Upper lobe of left lung (tissue), 6 donors: ENCODE results near the gene STARD9. TPM values are rescaled to one million over a fixed set of nuclear protein-coding genes. Genes with fewer than 3 reads are reported as not detected.

Source experiments
- ATAC-seq, 2 donors: fragments of 200-7000 bp; cut with Tn5 transposase; one replicate each; pipeline ENCODE4 v1.9.1; 2022; ENCODE audit warnings: mild to moderate bottlenecking in 2 of 2, moderate library complexity in 2 of 2; ENCODE audit not compliant: low FRiP score in 2 of 2
- DNase-seq, 2 donors: peaks; one replicate each; pipeline ENCODE4 v3.0.0-alpha.2; 2019 to 2020
- H3K27ac ChIP-seq, 4 donors: fragments of 200-600 bp; sonication (generic); one replicate each; pipeline ENCODE4 v1.5.1; 2016 to 2019
- H3K27me3 ChIP-seq, 4 donors: fragments of 200-600 bp; sonication (generic); one replicate each; pipeline ENCODE4 v1.5.1; 2017 to 2019
- H3K36me3 ChIP-seq, 4 donors: fragments of 200-600 bp; sonication (generic); one replicate each; pipeline ENCODE4 v1.5.1; 2016 to 2019
- H3K4me1 ChIP-seq, 4 donors: fragments of 200-600 bp; sonication (generic); one replicate each; pipeline ENCODE4 v1.5.1; 2018 to 2019
- H3K4me3 ChIP-seq, 4 donors: fragments of 200-600 bp; sonication (generic); one replicate each; pipeline ENCODE4 v1.5.1; 2017 to 2019; ENCODE audit warnings: mild to moderate bottlenecking in 2 of 4, moderate library complexity in 1 of 4
- H3K9me3 ChIP-seq, 4 donors: fragments of 200-600 bp; sonication (generic); one replicate each; pipeline ENCODE4 v1.5.1; 2018 to 2019
- EP300 ChIP-seq, 4 donors: sonication (generic); formaldehyde crosslinking; IDR thresholded peaks; one replicate each; pipeline ENCODE4 v1.5.1; 2017; ENCODE audit warnings: antibody characterized with exemption in 4 of 4, control low read depth in 2 of 4
- POLR2A ChIP-seq, 4 donors: fragments of 450-650 bp; IDR thresholded peaks; one replicate each; pipeline ENCODE4 v1.5.1; 2016 to 2017; ENCODE audit warnings: antibody characterized with exemption in 4 of 4, mild to moderate bottlenecking in 2 of 4
- POLR2AphosphoS5 ChIP-seq, 2 donors: sonication (generic); formaldehyde crosslinking; IDR thresholded peaks; one replicate each; pipeline ENCODE4 v1.5.1; 2017; ENCODE audit warnings: antibody characterized with exemption in 2 of 2
- WGBS, 2 donors: methylation state at CpG; one replicate each; pipeline ENCODE4 v1.1.5; 2017 to 2018; 5-methylcytosine and 5-hydroxymethylcytosine counted together
- total RNA-seq, 6 donors: library from RNA; depleted of rRNA in 4 of 6; stranded (reverse); fragments of >200 nt in 4 of 6; gene quantifications; one replicate each; pipeline versions ENCODE4 v1.1.0 to v1.2.1, GENCODE V29; 2016 to 2021
- TF ChIP-seq, protein P1 (sequence below), 6 experiments: fragments of 450-650 bp in 4 of 6; fragments of 200-600 bp in 2 of 6; sonication (generic) in 2 of 6; IDR thresholded peaks; one replicate each; pipeline ENCODE4 v1.5.1; 2016 to 2019; ENCODE audit warnings: antibody characterized with exemption in 6 of 6
- donor health status: DM: no; HTN: no; CAD: no; lungs with moderate emphysema.
- donor health status: DM: no; HTN: yes; CAD: no; lungs with severe emphysema.

Gene STARD9
- total RNA-seq, 6 donors from 2014 or later: 14.6 to 141 (median 28.8) TPM

DNA sequence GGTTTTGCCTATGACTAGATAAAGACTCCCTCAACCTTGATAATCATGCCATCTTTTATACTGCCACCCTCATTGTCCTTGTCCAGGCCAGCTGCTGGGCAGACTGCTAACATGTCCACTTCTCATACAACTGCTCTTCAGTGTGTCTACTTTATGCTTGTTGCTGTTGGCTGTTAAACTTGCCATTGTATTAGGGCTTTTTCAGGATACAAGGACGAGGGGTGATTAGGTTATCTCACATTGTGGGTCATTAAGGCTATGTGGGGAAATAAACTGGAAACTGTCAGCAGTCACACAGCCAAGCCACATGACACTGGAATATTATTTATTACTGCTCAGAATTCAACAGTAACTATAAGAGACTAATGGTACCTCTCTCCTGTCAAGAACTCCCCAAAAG lies 36.1 kb downstream of the STARD9 start:
- H3K36me3 ChIP-seq: no peaks in the 10 kb centered on the region
- DNase-seq: no peak
- peaks cover 17 to 33% (median 25%) of the 10 kb centered on the region in 4 donors for H3K4me1 ChIP-seq
- TF ChIP-seq POLR2A (IDR thresholded peaks at IDR 0.05) (no peak), POLR2AphosphoS5 (IDR thresholded peaks at IDR 0.05) (no peak), EP300 (IDR thresholded peaks at IDR 0.05) (no peak)
- TF ChIP-seq, protein P1, sequence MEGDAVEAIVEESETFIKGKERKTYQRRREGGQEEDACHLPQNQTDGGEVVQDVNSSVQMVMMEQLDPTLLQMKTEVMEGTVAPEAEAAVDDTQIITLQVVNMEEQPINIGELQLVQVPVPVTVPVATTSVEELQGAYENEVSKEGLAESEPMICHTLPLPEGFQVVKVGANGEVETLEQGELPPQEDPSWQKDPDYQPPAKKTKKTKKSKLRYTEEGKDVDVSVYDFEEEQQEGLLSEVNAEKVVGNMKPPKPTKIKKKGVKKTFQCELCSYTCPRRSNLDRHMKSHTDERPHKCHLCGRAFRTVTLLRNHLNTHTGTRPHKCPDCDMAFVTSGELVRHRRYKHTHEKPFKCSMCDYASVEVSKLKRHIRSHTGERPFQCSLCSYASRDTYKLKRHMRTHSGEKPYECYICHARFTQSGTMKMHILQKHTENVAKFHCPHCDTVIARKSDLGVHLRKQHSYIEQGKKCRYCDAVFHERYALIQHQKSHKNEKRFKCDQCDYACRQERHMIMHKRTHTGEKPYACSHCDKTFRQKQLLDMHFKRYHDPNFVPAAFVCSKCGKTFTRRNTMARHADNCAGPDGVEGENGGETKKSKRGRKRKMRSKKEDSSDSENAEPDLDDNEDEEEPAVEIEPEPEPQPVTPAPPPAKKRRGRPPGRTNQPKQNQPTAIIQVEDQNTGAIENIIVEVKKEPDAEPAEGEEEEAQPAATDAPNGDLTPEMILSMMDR (IDR thresholded peaks at IDR 0.05): no peak
- no peak overlapping the region for H3K4me3 ChIP-seq
- H3K9me3 ChIP-seq: no peaks in the 10 kb centered on the region
- WGBS, 2 donors: 46 to 65% methylated on average over 1 of the region's 1 CpG
- peak overlapping the region in 1 of 4 donors; percentile 36 for H3K27ac ChIP-seq
- ATAC-seq: no peak
- no peaks in the 10 kb centered on the region for H3K27me3 ChIP-seq

DNA sequence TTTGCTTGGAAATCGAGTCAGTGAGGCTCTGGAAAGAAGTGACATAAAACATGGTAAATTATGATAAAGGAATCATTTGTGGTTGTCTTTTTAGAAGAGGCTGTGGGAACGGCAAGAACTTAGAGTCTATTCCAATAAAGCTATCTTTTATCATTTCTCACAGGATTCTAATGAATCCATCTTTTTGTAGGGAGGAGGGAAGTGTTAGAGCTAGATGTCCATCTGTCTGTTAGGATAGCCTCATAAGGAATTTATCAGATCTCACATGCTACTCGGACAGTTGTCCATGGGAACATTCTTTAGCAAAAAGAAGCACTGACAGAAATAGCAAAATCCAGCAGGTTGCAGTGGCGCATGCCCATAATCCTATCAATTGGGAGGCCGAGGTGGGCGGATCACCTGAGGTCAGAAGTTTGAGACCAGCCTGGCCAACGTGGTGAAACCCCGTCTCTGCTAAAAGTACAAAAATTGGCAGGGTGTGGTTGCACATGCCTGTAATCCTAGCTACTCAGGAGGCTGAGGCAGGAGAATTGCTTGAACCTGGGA lies 37.0 kb downstream of the STARD9 start:
- peak overlapping the region in 1 of 4 donors; percentile 36 for H3K27ac ChIP-seq
- no peaks in the 10 kb centered on the region for H3K9me3 ChIP-seq
- ATAC-seq (no peak), DNase-seq (no peak)
- H3K27me3 ChIP-seq: no peaks in the 10 kb centered on the region
- WGBS, 2 donors: 80 to 81% methylated on average over 8 of the region's 8 CpGs
- peak in 1 of 2 donors; percentile 19 for TF ChIP-seq POLR2AphosphoS5 (IDR thresholded peaks at IDR 0.05)
- no peak for TF ChIP-seq EP300 (IDR thresholded peaks at IDR 0.05)
- H3K4me3 ChIP-seq: no peak overlapping the region
- H3K4me1 ChIP-seq: peaks cover 15 to 33% (median 24%) of the 10 kb centered on the region in 4 donors
- H3K36me3 ChIP-seq: no peaks in the 10 kb centered on the region

DNA sequence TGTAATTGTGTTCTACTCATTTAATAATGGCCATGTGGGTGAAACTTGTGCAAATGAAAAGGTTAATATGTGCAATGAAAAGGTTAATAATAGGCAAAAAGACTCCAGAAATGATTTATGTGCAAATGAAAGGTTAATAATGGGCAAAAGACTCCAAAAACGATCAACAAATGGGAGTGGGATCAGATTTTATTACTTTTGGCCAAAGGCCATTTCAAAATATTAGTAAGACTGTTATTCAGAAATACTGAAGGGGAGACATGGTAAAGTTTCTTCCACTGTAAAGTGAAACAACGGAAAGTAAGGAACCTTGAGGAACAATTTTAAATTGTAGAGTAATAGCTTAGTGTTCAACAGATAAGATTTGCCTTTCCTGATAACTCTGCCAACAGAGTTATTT lies 40.7 kb downstream of the STARD9 start:
- TF ChIP-seq POLR2A (IDR thresholded peaks at IDR 0.05) (no peak), EP300 (IDR thresholded peaks at IDR 0.05) (no peak), POLR2AphosphoS5 (IDR thresholded peaks at IDR 0.05) (no peak)
- TF ChIP-seq, protein P1 (IDR thresholded peaks at IDR 0.05): no peak
- no peaks in the 10 kb centered on the region for H3K27me3 ChIP-seq
- 34 to 35% methylated on average over 2 of the region's 2 CpGs for WGBS, 2 donors
- peaks cover 0 to 12% (median 2%) of the 10 kb centered on the region in 4 donors for H3K36me3 ChIP-seq
- no peak for ATAC-seq
- H3K27ac ChIP-seq: peak overlapping the region in 2 of 4 donors; percentile 40 to 71
- H3K4me1 ChIP-seq: peaks cover 0 to 14% (median 7%) of the 10 kb centered on the region in 4 donors
- DNase-seq: no peak
- H3K4me3 ChIP-seq: no peak overlapping the region
- no peaks in the 10 kb centered on the region for H3K9me3 ChIP-seq

DNA sequence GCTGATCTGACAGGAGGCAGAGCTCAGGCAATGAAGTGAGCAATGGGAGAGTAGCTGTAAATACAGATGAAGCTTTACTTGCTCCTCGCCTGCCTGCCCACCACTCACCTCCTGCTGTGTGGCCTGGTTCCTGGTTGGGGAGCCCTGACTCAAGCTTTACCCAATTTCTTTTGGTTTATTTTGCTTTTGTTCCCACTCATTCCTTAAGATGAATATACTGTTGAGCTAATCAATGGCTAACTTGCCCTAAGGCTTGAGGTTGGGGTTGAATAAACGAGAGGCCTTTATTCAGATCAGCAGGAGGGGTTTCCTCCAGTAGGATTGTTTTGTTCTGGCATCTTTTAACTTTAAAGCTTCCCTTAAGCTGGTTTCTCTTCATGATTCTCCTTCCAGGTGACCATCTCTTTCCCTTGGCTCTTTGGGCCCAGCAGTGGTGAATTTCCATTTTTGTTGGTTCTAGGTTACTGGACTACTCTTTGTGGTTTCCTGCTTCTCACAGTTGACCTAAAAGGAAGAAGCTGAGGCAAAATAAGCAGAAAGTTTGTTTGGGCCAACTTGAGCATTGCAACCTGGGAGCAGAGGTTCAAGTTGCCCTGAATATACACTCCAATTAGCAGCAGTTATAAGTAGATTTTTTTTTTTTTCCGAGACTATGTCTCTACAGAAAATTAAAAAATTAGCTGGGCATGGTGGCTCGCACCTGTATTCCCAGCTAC lies 44.4 kb downstream of the STARD9 start:
- no peaks in the 10 kb centered on the region for H3K9me3 ChIP-seq
- H3K4me1 ChIP-seq: peaks cover 0 to 10% (median 6%) of the 10 kb centered on the region in 4 donors
- H3K27ac ChIP-seq: no peak overlapping the region
- H3K36me3 ChIP-seq: peaks cover 0 to 12% (median 2%) of the 10 kb centered on the region in 4 donors
- no peak overlapping the region for H3K4me3 ChIP-seq
- H3K27me3 ChIP-seq: no peaks in the 10 kb centered on the region
- ATAC-seq (no peak), DNase-seq (no peak)
- 84 to 93% methylated on average over 4 of the region's 4 CpGs for WGBS, 2 donors
- TF ChIP-seq POLR2A (IDR thresholded peaks at IDR 0.05): no peak
- no peak for TF ChIP-seq EP300 (IDR thresholded peaks at IDR 0.05)
- TF ChIP-seq POLR2AphosphoS5 (IDR thresholded peaks at IDR 0.05): no peak
- TF ChIP-seq, protein P1 (IDR thresholded peaks at IDR 0.05): no peak

DNA sequence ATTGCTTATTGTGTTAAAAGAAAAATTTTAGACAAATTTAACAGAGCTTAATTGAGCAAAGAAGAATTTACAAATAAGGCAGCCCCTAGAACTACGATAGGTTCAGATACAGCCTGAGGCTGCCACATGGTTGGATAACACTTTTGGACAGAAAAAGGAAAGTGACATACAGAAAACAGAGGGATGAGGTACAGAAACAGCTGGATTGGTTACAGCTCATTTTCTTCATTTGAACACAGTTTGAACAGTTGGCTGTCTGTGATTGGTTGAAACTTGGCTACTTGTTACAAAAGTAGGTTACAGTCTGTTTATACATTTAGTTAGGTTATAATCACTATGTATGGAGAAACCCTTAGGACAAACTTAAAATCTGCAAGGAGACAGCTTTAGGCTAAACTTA lies 46.0 kb downstream of the STARD9 start:
- ATAC-seq (no peak), DNase-seq (no peak)
- no peak overlapping the region for H3K27ac ChIP-seq
- H3K4me1 ChIP-seq: peaks cover 0 to 6% (median 3%) of the 10 kb centered on the region in 4 donors
- H3K36me3 ChIP-seq: peaks cover 0 to 12% (median 2%) of the 10 kb centered on the region in 4 donors
- TF ChIP-seq POLR2A (IDR thresholded peaks at IDR 0.05) (no peak), EP300 (IDR thresholded peaks at IDR 0.05) (no peak), POLR2AphosphoS5 (IDR thresholded peaks at IDR 0.05) (no peak)
- TF ChIP-seq, protein P1 (IDR thresholded peaks at IDR 0.05): no peak
- WGBS, 2 donors: 92 to 93% methylated on average over 1 of the region's 1 CpG
- H3K9me3 ChIP-seq: no peaks in the 10 kb centered on the region
- no peaks in the 10 kb centered on the region for H3K27me3 ChIP-seq
- H3K4me3 ChIP-seq: no peak overlapping the region
